NB4 (cell line): ENCODE data around the gene C6orf47.

ENCODE experiments used
- CTCF ChIP-seq: IDR thresholded peaks from one replicate; pipeline ENCODE4 v1.5.1; 2012; ENCODE audit warnings: low read depth, low read length
- MYC ChIP-seq: IDR thresholded peaks from 2 replicates; pipeline ENCODE4 v1.6.1; 2011; ENCODE audit warnings: low read depth, low read length

- TF ChIP-seq MYC: no peak
- TF ChIP-seq CTCF: no peak
These were observed 46.0 kb upstream of the C6orf47 start, which contains the start of gene LY6G6F for GRCh38 chr6:31706599-31706998.
